Measurements from ENCODE around the gene HSD17B4. TPM values are rescaled to one million over a fixed set of nuclear protein-coding genes. Genes with fewer than 3 reads are reported as not detected.

The HSD17B4 gene
- total and polyA plus RNA-seq, 9 of the 15 experiments (the other 6 are each of a cell fraction or from before 2014, with no cell fraction given) = 50.6 to 187 (median 94.6) TPM

DNA sequence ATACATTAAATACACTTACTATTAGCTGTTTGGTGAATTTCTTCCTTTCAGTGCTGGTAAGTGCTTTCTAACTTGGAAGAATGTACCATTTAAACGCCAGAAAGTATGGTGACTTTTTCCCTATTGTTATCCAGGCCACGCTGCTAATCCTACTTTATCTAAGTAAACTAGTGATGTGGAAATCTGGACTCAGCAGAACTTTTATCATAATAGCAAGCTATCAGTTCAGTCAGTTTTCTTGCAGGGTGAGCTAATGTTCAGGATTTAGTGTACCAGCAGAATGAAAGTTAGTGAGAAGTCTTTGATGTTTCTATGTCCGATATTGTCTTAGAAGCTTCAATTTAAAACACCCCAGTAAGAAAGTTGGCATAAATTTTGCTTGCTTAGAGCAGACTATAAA is 72.2 kb downstream of the HSD17B4 start (continued):
- TF ChIP-seq, protein P1, sequence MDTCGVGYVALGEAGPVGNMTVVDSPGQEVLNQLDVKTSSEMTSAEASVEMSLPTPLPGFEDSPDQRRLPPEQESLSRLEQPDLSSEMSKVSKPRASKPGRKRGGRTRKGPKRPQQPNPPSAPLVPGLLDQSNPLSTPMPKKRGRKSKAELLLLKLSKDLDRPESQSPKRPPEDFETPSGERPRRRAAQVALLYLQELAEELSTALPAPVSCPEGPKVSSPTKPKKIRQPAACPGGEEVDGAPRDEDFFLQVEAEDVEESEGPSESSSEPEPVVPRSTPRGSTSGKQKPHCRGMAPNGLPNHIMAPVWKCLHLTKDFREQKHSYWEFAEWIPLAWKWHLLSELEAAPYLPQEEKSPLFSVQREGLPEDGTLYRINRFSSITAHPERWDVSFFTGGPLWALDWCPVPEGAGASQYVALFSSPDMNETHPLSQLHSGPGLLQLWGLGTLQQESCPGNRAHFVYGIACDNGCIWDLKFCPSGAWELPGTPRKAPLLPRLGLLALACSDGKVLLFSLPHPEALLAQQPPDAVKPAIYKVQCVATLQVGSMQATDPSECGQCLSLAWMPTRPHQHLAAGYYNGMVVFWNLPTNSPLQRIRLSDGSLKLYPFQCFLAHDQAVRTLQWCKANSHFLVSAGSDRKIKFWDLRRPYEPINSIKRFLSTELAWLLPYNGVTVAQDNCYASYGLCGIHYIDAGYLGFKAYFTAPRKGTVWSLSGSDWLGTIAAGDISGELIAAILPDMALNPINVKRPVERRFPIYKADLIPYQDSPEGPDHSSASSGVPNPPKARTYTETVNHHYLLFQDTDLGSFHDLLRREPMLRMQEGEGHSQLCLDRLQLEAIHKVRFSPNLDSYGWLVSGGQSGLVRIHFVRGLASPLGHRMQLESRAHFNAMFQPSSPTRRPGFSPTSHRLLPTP (IDR thresholded peaks at IDR 0.05; ENCODE audit: borderline replicate concordance, extremely low read depth, insufficient read length) = no peak
- no peak for TF ChIP-seq ELF4 (CRISPR knock-in tag; IDR thresholded peaks at IDR 0.05)

DNA sequence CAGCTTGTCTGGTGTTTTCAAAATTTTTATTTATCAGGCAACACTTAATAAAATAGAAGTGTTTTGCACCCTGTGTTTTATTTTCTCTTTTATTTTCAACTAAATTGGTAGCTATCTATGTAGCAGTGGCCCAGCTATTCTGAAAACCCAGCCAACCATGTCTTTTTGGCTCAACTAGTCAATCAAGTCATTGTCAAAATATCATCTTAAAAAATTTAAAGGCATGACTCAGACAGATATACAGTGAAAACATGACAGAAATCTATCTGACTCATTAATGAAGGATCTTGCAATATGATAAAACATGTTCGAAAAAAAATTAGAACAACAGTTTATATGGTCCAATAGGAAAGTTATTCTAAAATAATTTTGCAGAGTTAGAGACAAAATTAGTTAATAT is 75.1 kb downstream of the HSD17B4 start:
- Histone ChIP-seq H3K4me3 (no peak overlapping the region), H4K20me1 (replicated peaks; ENCODE audit: control insufficient read depth, insufficient read depth, low read length) (no peaks in the 10 kb centered on the region), H3K9me3 (replicated peaks; ENCODE audit: control insufficient read depth, insufficient read depth, low read depth, low read length) (no peaks in the 10 kb centered on the region), H3K4me2 (ENCODE audit: insufficient read depth, low read length) (no peak overlapping the region), H3K27me3 (ENCODE audit: control insufficient read depth in 2 of 2, insufficient read depth in 2 of 2, low read length in 2 of 2) (no peaks in the 10 kb centered on the region), H3K9me1 (ENCODE audit: control insufficient read depth, insufficient read depth, low read length) (no peaks in the 10 kb centered on the region), H3K79me2 (ENCODE audit: control insufficient read depth, insufficient read depth, low read length) (no peaks in the 10 kb centered on the region), H2AFZ (ENCODE audit: low read depth, low read length) (no peak overlapping the region), H3K36me3 (ENCODE audit: control insufficient read depth, insufficient read depth, low read length) (peaks cover 12% of the 10 kb centered on the region; the same call in 1 of the 3 replicates), H3K9ac (ENCODE audit: insufficient read depth in 1 of 2, low read depth in 2 of 2, low read length in 2 of 2) (no peak overlapping the region), H3K4me1 (replicated peaks in 1 of 2; ENCODE audit: control insufficient read depth in 2 of 2, insufficient read depth in 2 of 2, low read length in 2 of 2) (no peaks in the 10 kb centered on the region), H3K27ac (ENCODE audit: extremely low read depth, low read depth, low read length) (no peak overlapping the region)
- intact Hi-C loops (cut with micrococcal nuclease) (no loop called here), in situ Hi-C loops (cut with MboI) (no loop called here)
- BruUV-seq (replicated peaks) = no TSS peak
- TF ChIP-seq GABPB2 (CRISPR knock-in tag; conservative IDR thresholded peaks at IDR 0.05) = no peak
- POLR2A ChIA-PET = no interaction called here
- CTCF ChIA-PET (ENCODE audit: low intra/inter-chr PET ratio) = no interaction called here
- ATAC-seq = no peak
- DNase-seq (ENCODE audit: extremely low read depth in 1 of 4, low spot score in 3 of 4) = no peak
- 94% methylated on average over 1 of the region's 1 CpG for WGBS (ENCODE audit: insufficient coverage, low coverage, missing lambda C conversion rate)
- FAIRE-seq = no peak
